H9 (cell line): ENCODE data around the gene PAQR4. TPM values are rescaled to one million over a fixed set of nuclear protein-coding genes. Genes with fewer than 3 reads are reported as not detected.

Source experiments
- DNase-seq: peaks from one replicate; pipeline ENCODE4 v3.0.0-alpha.2; 2017
- H2AFZ ChIP-seq: one replicate; pipeline ENCODE4 v1.6.1; 2013; ENCODE audit warnings: mild to moderate bottlenecking, low read length, control low read depth, moderate library complexity
- H2AK5ac ChIP-seq: 2 replicates; pipeline ENCODE4 v1.6.1; 2013; ENCODE audit warnings: low read length, control low read depth, mixed read lengths; ENCODE audit not compliant: insufficient read length
- H2BK120ac ChIP-seq: one replicate; pipeline ENCODE4 v1.6.1; 2013; ENCODE audit warnings: low read depth, mild to moderate bottlenecking, low read length, control low read depth, inconsistent platforms; ENCODE audit not compliant: poor library complexity, severe bottlenecking
- H2BK12ac ChIP-seq: 2 replicates; pipeline ENCODE4 v1.6.1; 2013; ENCODE audit warnings: low read length, control low read depth, mixed read lengths, low read depth; ENCODE audit not compliant: insufficient read length
- H2BK15ac ChIP-seq: 2 replicates; pipeline ENCODE4 v1.6.1; 2013; ENCODE audit warnings: low read depth, low read length, control low read depth
- H2BK20ac ChIP-seq: one replicate; pipeline ENCODE4 v1.6.1; 2013; ENCODE audit warnings: low read depth, mild to moderate bottlenecking, low read length, control low read depth, inconsistent platforms; ENCODE audit not compliant: poor library complexity, severe bottlenecking
- H2BK5ac ChIP-seq: 2 replicates; pipeline ENCODE4 v1.6.1; 2013; ENCODE audit warnings: low read length, control low read depth, mixed read lengths; ENCODE audit not compliant: insufficient read length
- H3K14ac ChIP-seq: 2 replicates; pipeline ENCODE4 v1.6.1; 2013; ENCODE audit warnings: low read length, control low read depth; ENCODE audit not compliant: insufficient read depth
- H3K18ac ChIP-seq: 2 replicates; pipeline ENCODE4 v1.6.1; 2013; ENCODE audit warnings: low read depth, mild to moderate bottlenecking, mixed read lengths, low read length, control low read depth; ENCODE audit not compliant: insufficient read length
- H3K23ac ChIP-seq: 2 replicates; pipeline ENCODE4 v1.6.1; 2013; ENCODE audit warnings: low read length, control low read depth, mixed read lengths, low read depth; ENCODE audit not compliant: insufficient read length
- H3K23me2 ChIP-seq: 2 replicates; pipeline ENCODE4 v1.6.1; 2013; ENCODE audit warnings: low read depth, mild to moderate bottlenecking, mixed read lengths, low read length, control low read depth; ENCODE audit not compliant: insufficient read length, poor library complexity, severe bottlenecking
- H3K27ac ChIP-seq: 2 replicates; pipeline ENCODE4 v1.5.1; 2013; ENCODE audit warnings: low read length, control low read depth, mixed read lengths, low read depth; ENCODE audit not compliant: insufficient read length
- H3K27me3 ChIP-seq: 2 replicates; pipeline ENCODE4 v1.6.1; 2013; ENCODE audit warnings: low read length, control low read depth, inconsistent platforms; ENCODE audit not compliant: insufficient read depth
- H3K4ac ChIP-seq: 2 replicates; pipeline ENCODE4 v1.6.1; 2013; ENCODE audit warnings: low read depth, mild to moderate bottlenecking, control low read depth, inconsistent platforms, low read length, moderate library complexity
- H3K4me1 ChIP-seq: 2 replicates; pipeline ENCODE4 v1.6.1; 2013; ENCODE audit warnings: low read length, control low read depth, inconsistent platforms; ENCODE audit not compliant: insufficient read depth
- H3K4me2 ChIP-seq: 2 replicates; pipeline ENCODE4 v1.6.1; 2013; ENCODE audit warnings: low read length, control low read depth, mixed read lengths; ENCODE audit not compliant: insufficient read length, insufficient read depth
- H3K56ac ChIP-seq: 2 replicates; pipeline ENCODE4 v1.6.1; 2013; ENCODE audit warnings: low read depth, mild to moderate bottlenecking, mixed read lengths, low read length, control low read depth; ENCODE audit not compliant: insufficient read length
- H3K79me1 ChIP-seq: 2 replicates; pipeline ENCODE4 v1.6.1; 2013; ENCODE audit warnings: low read depth, mild to moderate bottlenecking, moderate library complexity, low read length, control low read depth, inconsistent platforms; ENCODE audit not compliant: insufficient read depth, poor library complexity, severe bottlenecking
- H3K79me2 ChIP-seq: 2 replicates; pipeline ENCODE4 v1.6.1; 2013; ENCODE audit warnings: low read length, control low read depth, inconsistent platforms; ENCODE audit not compliant: insufficient read depth
- H3K9ac ChIP-seq: 2 replicates; pipeline ENCODE4 v1.6.1; 2013; ENCODE audit warnings: low read length, control low read depth, mixed read lengths; ENCODE audit not compliant: insufficient read length; ENCODE audit errors: extremely low read depth
- H3K9me3 ChIP-seq: one replicate; pipeline ENCODE4 v1.6.1; 2013; ENCODE audit warnings: low read depth, low read length, inconsistent platforms; ENCODE audit not compliant: control insufficient read depth
- H3T11ph ChIP-seq: one replicate; pipeline ENCODE4 v1.6.1; 2013; ENCODE audit warnings: mild to moderate bottlenecking, low read length, control low read depth, inconsistent platforms
- H4K20me1 ChIP-seq: one replicate; pipeline ENCODE4 v1.6.1; 2013; ENCODE audit not compliant: control insufficient read depth, insufficient read length, insufficient read depth
- H4K5ac ChIP-seq: 2 replicates; pipeline ENCODE4 v1.6.1; 2013; ENCODE audit warnings: low read depth, mild to moderate bottlenecking, mixed read lengths, low read length, control low read depth; ENCODE audit not compliant: insufficient read length
- H4K8ac ChIP-seq: replicated peaks from 2 replicates; pipeline ENCODE4 v1.6.1; 2013; ENCODE audit warnings: low read length, control low read depth, mixed read lengths, low read depth; ENCODE audit not compliant: insufficient read length
- H4K91ac ChIP-seq: 2 replicates; pipeline ENCODE4 v1.6.1; 2013; ENCODE audit warnings: low read depth, mild to moderate bottlenecking, moderate library complexity, mixed read lengths, low read length, control low read depth; ENCODE audit not compliant: insufficient read length
- H3K27ac Mint-ChIP-seq, 3 experiments: 2 replicates in 2 of 3; 3 replicates in 1 of 3; pipeline ENCODE4 v1.8.0; 2020 to 2021; ENCODE audit warnings: mixed read lengths in 3 of 3, mild to moderate bottlenecking in 1 of 3, moderate library complexity in 1 of 3
- H3K27me3 Mint-ChIP-seq: 2 replicates; pipeline ENCODE4 v1.8.0; 2021; ENCODE audit warnings: low read depth, mild to moderate bottlenecking, moderate library complexity, mixed read lengths
- H3K36me3 Mint-ChIP-seq, 3 experiments: 2 replicates in 2 of 3; 3 replicates in 1 of 3; pipeline ENCODE4 v1.8.0; 2020 to 2021; ENCODE audit warnings: low read depth in 3 of 3, mixed read lengths in 3 of 3; ENCODE audit not compliant: insufficient read depth in 1 of 3
- H3K4me1 Mint-ChIP-seq, 2 experiments: 2 replicates each; pipeline ENCODE4 v1.8.0; 2020; ENCODE audit warnings: mixed read lengths in 2 of 2
- H3K4me3 Mint-ChIP-seq, 2 experiments: 2 replicates in 1 of 2; 3 replicates in 1 of 2; pipeline ENCODE4 v1.8.0; 2020 to 2021; ENCODE audit warnings: mild to moderate bottlenecking in 2 of 2, mixed read lengths in 2 of 2, moderate library complexity in 1 of 2
- H3K9me3 Mint-ChIP-seq, 2 experiments: 2 replicates in 1 of 2; 3 replicates in 1 of 2; pipeline ENCODE4 v1.8.0; 2020; ENCODE audit warnings: mild to moderate bottlenecking in 2 of 2, mixed read lengths in 2 of 2, moderate library complexity in 1 of 2
- CTCF ChIP-seq: fragments of 200-600 bp; sonication (generic); conservative IDR thresholded peaks from 3 replicates; pipeline ENCODE4 v1.8.0; 2021; ENCODE audit warnings: antibody characterized with exemption, mild to moderate bottlenecking
- WGBS: extraction: QIAGEN DNeasy Blood & Tissue Kit; methylation state at CpG from one replicate; pipeline ENCODE4 v1.1.7; 2013; ENCODE audit warnings: missing lambda C conversion rate, low lambda C conversion rate, mixed read lengths; ENCODE audit not compliant: insufficient read length; ENCODE audit errors: extremely low coverage; 5-methylcytosine and 5-hydroxymethylcytosine counted together
- total RNA-seq: library from RNA; stranded (reverse); gene quantifications from 2 replicates; pipeline ENCODE4 v1.2.1, GENCODE V29; 2021

Gene PAQR4
- total RNA-seq, 1 experiment from 2014 or later = 32.1 TPM

- Histone ChIP-seq H3K9me3 (no peaks in the 10 kb centered on the region), H3K27me3 (no peaks in the 10 kb centered on the region)
Measured at GRCh38 chr16:3010510-3010909, 41.4 kb downstream of the PAQR4 start.

More at GRCh38 chr16:3010510-3010909, 41.4 kb downstream of the PAQR4 start:
- DNase-seq = no peak
- Mint-ChIP-seq H3K27ac (peak overlapping the region; percentile 99 to 100 (median 100); a peak in 6 of 7 replicates), H3K4me3 (peak overlapping the region; percentile 66 to 79; a peak in 2 of 5 replicates), H3K4me1 (peaks cover 64 to 89% of the 10 kb centered on the region in 2 experiments), H3K9me3 (no peaks in the 10 kb centered on the region), H3K36me3 (peaks cover 11 to 21% (median 17%) of the 10 kb centered on the region in 3 experiments; a peak in 6 of 7 replicates), H3K27me3 (peaks cover 6% of the 10 kb centered on the region)
- Histone ChIP-seq H2AFZ (no peak overlapping the region), H3K14ac (peak overlapping the region; percentile 27; the same call in 1 of the 2 replicates), H4K8ac (no peak overlapping the region), H4K20me1 (no peaks in the 10 kb centered on the region), H3K4me1 (peaks cover 11% of the 10 kb centered on the region; the same call in 1 of the 2 replicates), H3K4me2 (no peak overlapping the region), H2AK5ac (no peak overlapping the region), H3K79me2 (no peaks in the 10 kb centered on the region), H2BK20ac (no peak overlapping the region), H3K56ac (no peak overlapping the region), H3K27ac (no peak overlapping the region), H4K5ac (no peak overlapping the region), H3K23me2 (peaks cover 19% of the 10 kb centered on the region), H3T11ph (no peak overlapping the region), H2BK120ac (no peak overlapping the region), H4K91ac (no peak overlapping the region), H2BK5ac (no peak overlapping the region), H3K79me1 (no peaks in the 10 kb centered on the region), H3K18ac (peak overlapping the region; percentile 38), H3K23ac (no peak overlapping the region), H2BK12ac (peak overlapping the region; percentile 40), H3K4ac (no peak overlapping the region), H3K9ac (no peak overlapping the region), H2BK15ac (no peak overlapping the region)
- TF ChIP-seq CTCF = no peak
- WGBS = no CpG with 5 or more reads among the region's 8 CpGs
